Measurements from ENCODE around the gene PHF21B. TPM values are rescaled to one million over a fixed set of nuclear protein-coding genes. Genes with fewer than 3 reads are reported as not detected.
"Not testable (repeated sequence)": the region's sequence is repeated elsewhere in the genome, so short reads cannot be mapped to it uniquely, and the experiment has no call there.

PHF21B gene
- total and polyA plus RNA-seq, 2 experiments from 2014 or later: 20.6 to 149 TPM

DNA sequence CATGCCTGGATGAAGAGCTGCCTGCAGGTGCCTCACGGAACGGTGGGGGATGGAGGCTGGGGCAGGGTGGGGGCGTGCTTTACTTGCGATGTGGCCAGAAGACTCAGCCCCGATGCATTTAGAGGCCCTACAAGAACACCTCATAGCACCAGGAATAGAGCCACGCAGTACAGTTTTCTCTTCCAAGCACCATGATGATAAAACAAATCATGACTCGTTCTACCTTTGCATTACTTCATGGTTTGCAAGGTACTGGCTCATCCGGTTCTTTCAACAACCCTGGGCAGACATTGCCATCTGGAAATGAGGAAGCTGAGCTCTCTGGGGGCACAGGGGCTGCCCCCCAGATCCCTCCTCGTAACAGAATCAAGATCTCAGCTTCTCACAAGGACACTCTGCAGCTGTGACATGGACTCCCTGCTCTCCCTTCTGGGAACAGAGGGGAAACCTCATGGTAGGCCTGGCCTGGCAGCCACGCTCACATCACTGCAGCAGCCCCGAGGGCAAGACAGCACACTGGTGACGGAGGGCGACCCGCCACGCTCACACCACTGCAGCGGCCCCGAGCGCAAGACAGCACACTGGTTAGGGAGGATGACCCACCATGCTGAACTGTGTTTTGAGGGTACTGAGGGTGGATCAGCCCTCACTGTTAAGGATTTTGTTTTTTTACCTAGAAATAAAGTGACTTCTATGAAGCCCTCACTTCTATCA, 46.9 kb downstream of the PHF21B start:
- no peak overlapping the region for H3K4me3 Mint-ChIP-seq
- peaks cover 72% of the 10 kb centered on the region for H3K36me3 Mint-ChIP-seq (ENCODE audit: low read depth)
- H3K27me3 Mint-ChIP-seq (ENCODE audit: insufficient read depth, low read depth, poor library complexity): peaks cover 30% of the 10 kb centered on the region
- no peak for DNase-seq (ENCODE audit: low spot score)
- peaks cover 36% of the 10 kb centered on the region for H3K9me3 Mint-ChIP-seq
- peaks cover 4% of the 10 kb centered on the region; the same call in 1 of the 2 replicates for H3K36me3 ChIP-seq (ENCODE audit: insufficient read depth)
- H3K4me1 ChIP-seq (ENCODE audit: insufficient read depth): peaks cover 34% of the 10 kb centered on the region
- peak overlapping the region; percentile 19; the same call in 1 of the 2 replicates for H3K27ac ChIP-seq (ENCODE audit: low read depth)
- H3K27ac Mint-ChIP-seq: no peak overlapping the region
- peaks cover 17% of the 10 kb centered on the region for H4K20me1 ChIP-seq (replicated peaks; ENCODE audit: insufficient read depth)
- no peak for TF ChIP-seq ZNF114 (CRISPR knock-in tag; IDR thresholded peaks at IDR 0.05)
- H3K9me2 ChIP-seq (ENCODE audit: insufficient read depth): no peaks in the 10 kb centered on the region
- H3K79me2 ChIP-seq (replicated peaks; ENCODE audit: insufficient read depth): peaks cover 11% of the 10 kb centered on the region
- no peaks in the 10 kb centered on the region for H3K27me3 ChIP-seq (ENCODE audit: insufficient read depth)
- peaks cover 35% of the 10 kb centered on the region for H3F3A ChIP-seq (replicated peaks; ENCODE audit: low read depth)
- no peak overlapping the region for H2AFZ ChIP-seq
- no peak for ATAC-seq
- H3K4me3 ChIP-seq: no peak overlapping the region
- H3K4me2 ChIP-seq: no peak overlapping the region
- peaks cover 62% of the 10 kb centered on the region for H3K4me1 Mint-ChIP-seq

- not testable (repeated sequence) for H3K9me2 ChIP-seq (ENCODE audit: insufficient read depth); ATAC-seq; H3K79me2 ChIP-seq (replicated peaks; ENCODE audit: insufficient read depth); H2AFZ ChIP-seq; H3K4me2 ChIP-seq; H3K27ac Mint-ChIP-seq; H3K36me3 ChIP-seq (ENCODE audit: insufficient read depth); H3K27ac ChIP-seq (ENCODE audit: low read depth); DNase-seq (ENCODE audit: low spot score); H3K4me3 Mint-ChIP-seq; H3K27me3 ChIP-seq (ENCODE audit: insufficient read depth); H3K4me3 ChIP-seq
- Mint-ChIP-seq H3K36me3 (ENCODE audit: low read depth) (peaks cover 65% of the 10 kb centered on the region), H3K4me1 (peaks cover 66% of the 10 kb centered on the region), H3K9me3 (peaks cover 36% of the 10 kb centered on the region), H3K27me3 (ENCODE audit: insufficient read depth, low read depth, poor library complexity) (peaks cover 37% of the 10 kb centered on the region)
- peaks cover 35% of the 10 kb centered on the region for H3F3A ChIP-seq (replicated peaks; ENCODE audit: low read depth)
- H3K4me1 ChIP-seq (ENCODE audit: insufficient read depth): peaks cover 38% of the 10 kb centered on the region
- H4K20me1 ChIP-seq (replicated peaks; ENCODE audit: insufficient read depth): peaks cover 13% of the 10 kb centered on the region
These were observed 48.1 kb downstream of the PHF21B start for GRCh38 chr22:44961682-44962081.

- peaks cover 41% of the 10 kb centered on the region for H3K27me3 Mint-ChIP-seq (ENCODE audit: insufficient read depth, low read depth, poor library complexity)
- no peak overlapping the region for H2AFZ ChIP-seq
- DNase-seq (ENCODE audit: low spot score): peak; percentile 72
- H3K36me3 Mint-ChIP-seq (ENCODE audit: low read depth): peaks cover 49% of the 10 kb centered on the region
- H3K27ac Mint-ChIP-seq: peak overlapping the region; percentile 69
- peak; percentile 72 for ATAC-seq
- peaks cover 76% of the 10 kb centered on the region for H3K4me1 ChIP-seq (ENCODE audit: insufficient read depth)
- peak overlapping the region; percentile 13; the same call in 1 of the 3 replicates for H3K4me3 Mint-ChIP-seq
- peaks cover 60% of the 10 kb centered on the region for H3F3A ChIP-seq (replicated peaks; ENCODE audit: low read depth)
- H3K4me3 ChIP-seq: no peak overlapping the region
- H3K27me3 ChIP-seq (ENCODE audit: insufficient read depth): no peaks in the 10 kb centered on the region
- TF ChIP-seq CTCF (conservative IDR thresholded peaks at IDR 0.05; ENCODE audit: low read depth in 2 of 2): peak; percentile 44 to 50
- TF ChIP-seq, protein P1, sequence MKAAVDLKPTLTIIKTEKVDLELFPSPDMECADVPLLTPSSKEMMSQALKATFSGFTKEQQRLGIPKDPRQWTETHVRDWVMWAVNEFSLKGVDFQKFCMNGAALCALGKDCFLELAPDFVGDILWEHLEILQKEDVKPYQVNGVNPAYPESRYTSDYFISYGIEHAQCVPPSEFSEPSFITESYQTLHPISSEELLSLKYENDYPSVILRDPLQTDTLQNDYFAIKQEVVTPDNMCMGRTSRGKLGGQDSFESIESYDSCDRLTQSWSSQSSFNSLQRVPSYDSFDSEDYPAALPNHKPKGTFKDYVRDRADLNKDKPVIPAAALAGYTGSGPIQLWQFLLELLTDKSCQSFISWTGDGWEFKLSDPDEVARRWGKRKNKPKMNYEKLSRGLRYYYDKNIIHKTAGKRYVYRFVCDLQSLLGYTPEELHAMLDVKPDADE (IDR thresholded peaks at IDR 0.05): no peak
- peaks cover 20% of the 10 kb centered on the region for H3K79me2 ChIP-seq (replicated peaks; ENCODE audit: insufficient read depth)
- H3K9me2 ChIP-seq (ENCODE audit: insufficient read depth): no peaks in the 10 kb centered on the region
- H4K20me1 ChIP-seq (replicated peaks; ENCODE audit: insufficient read depth): peaks cover 12% of the 10 kb centered on the region
- peaks cover 33% of the 10 kb centered on the region for H3K9me3 Mint-ChIP-seq
- no peaks in the 10 kb centered on the region for H3K36me3 ChIP-seq (ENCODE audit: insufficient read depth)
- peak overlapping the region; percentile 90 for H3K27ac ChIP-seq (ENCODE audit: low read depth)
- peak overlapping the region; percentile 68 for H3K4me2 ChIP-seq
- peaks cover 72% of the 10 kb centered on the region for H3K4me1 Mint-ChIP-seq
These were observed 52.7 kb downstream of the PHF21B start for GRCh38 chr22:44956840-44957767.
